ENCODE measurements around the gene CNDP2. TPM values are rescaled to one million over a fixed set of nuclear protein-coding genes. Genes with fewer than 3 reads are reported as not detected.

Gene CNDP2
- 75.6 to 98.9 TPM (median 80.5 TPM) in 5 replicates for total RNA-seq (2022; extraction: Qiagen RNA extraction)

GRCh38 chr18:74495581-74496507, at the start of gene CNDP2:
Gene CNDP2 (plus strand): TSS chr18:74496363. CDS start chr18:74499974, 3,611 bp downstream.

DNA sequence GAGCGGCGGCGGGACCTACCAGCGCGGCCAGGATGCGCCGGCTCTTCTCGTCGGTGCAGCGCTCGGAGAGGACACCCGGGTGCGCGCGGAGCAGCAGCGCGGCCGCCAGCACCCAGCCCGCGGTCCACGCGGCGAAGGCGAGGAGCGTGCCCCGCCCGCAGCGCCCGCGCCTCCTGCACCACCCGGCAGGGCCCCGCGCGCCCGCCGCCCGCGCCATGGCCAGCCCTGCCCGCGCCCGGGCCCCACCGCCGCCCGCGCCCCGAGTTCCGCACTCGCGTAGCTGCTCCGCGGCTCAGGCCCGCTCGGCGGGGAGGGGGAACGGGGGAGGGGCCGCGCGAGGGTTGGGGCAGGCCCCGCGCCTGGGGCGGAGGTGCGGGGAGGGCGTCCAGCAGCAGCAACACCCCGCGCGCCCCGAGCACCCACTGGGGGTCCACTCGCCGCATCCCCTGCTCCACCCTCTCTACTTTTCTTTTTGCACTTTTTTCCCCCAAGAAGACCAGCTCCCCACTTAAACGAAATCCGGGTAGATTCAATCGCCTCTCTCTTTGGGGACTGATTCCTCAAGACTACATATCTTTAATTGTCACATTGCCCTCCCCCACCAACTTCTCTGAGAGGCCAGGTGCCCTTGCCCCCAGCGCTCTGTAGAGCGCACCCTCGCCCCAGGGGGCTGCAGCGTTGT, 39.0 kb upstream of the CNDP2 start, which contains the start of gene DIPK1C:
TSS of gene DIPK1C (minus strand) at position 266 of the 682 bp plus-strand sequence. CDS start at position 217, 49 bp downstream.

DNA sequence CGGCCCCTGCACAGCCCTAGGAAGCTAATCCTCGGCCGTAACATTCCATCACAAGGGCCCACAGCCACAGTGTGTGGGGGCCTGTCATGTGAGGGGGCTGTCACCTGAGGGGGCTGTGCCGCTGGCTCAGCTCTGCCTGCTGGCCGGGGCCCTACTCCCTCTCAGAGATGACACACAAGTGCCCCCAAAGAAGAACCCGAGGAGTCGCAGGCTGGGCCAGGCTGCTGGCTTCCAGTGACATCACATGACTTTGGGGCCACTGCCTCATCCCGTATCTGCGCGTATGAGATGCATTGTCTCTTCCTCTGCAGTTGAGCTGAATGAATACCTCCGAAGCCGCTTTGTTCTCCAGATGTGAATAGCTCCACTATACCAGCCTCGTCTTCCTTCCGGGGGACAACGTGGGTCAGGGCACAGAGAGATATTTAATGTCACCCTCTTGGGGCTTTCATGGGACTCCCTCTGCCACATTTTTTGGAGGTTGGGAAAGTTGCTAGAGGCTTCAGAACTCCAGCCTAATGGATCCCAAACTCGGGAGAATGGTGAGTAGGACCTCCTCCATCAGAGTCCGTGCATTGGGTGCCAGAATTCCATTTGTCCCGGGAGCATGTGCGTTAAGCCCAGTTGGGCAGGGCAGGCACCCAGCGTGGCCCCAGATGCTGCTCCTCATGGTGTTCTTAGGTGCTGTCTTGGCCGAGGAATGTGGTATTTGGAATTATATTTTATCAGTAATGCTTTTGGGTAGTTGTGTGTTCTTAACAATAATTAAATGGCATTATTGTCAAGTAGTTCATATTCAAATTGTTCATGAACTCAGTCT, 38.2 kb downstream of the CNDP2 start, which contains the start of gene CNDP1:
TSS of gene CNDP1 (plus strand) at position 351 of the 820 bp plus-strand sequence. CDS start at position 519, 168 bp downstream.

Other genes with a start within 250 kb of the CNDP2 start
- gene CYB5A, start 204.4 kb upstream of the CNDP2 start, total RNA-seq (2022; extraction: Qiagen RNA extraction), result 120 to 138 TPM (median 127 TPM) in 5 replicates
- gene C18orf63, start 180.5 kb upstream of the CNDP2 start, total RNA-seq (2022; extraction: Qiagen RNA extraction), result not detected in 5 replicates
- gene DIPK1C, start 39.1 kb upstream of the CNDP2 start, total RNA-seq (2022; extraction: Qiagen RNA extraction), result not detected in 5 replicates
- gene CNDP1, start 38.1 kb downstream of the CNDP2 start, total RNA-seq (2022; extraction: Qiagen RNA extraction), result 0.08 TPM in 1 of 5 replicates, not detected in the others
- gene ZNF407, start 101.5 kb downstream of the CNDP2 start, total RNA-seq (2022; extraction: Qiagen RNA extraction), result 2.4 to 3.0 TPM (median 2.6 TPM) in 5 replicates